C4-2B (cell line): ENCODE results near the gene GYS2.

ENCODE experiments used
- CTCF ChIP-seq: fragments of 450-650 bp; conservative IDR thresholded peaks from 2 replicates; pipeline ENCODE4 v1.5.1; 2017; ENCODE audit warnings: mild to moderate bottlenecking
- ZFX ChIP-seq: fragments of 450-650 bp; IDR thresholded peaks from 2 replicates; pipeline ENCODE4 v1.6.1; 2017

- TF ChIP-seq CTCF, result no peak
- no peak for TF ChIP-seq ZFX
These were observed 23.3 kb upstream of the GYS2 start for GRCh38 chr12:21627924-21628323.
